A673 (cell line): ENCODE results near the gene NBEAL1. TPM values are rescaled to one million over a fixed set of nuclear protein-coding genes. Genes with fewer than 3 reads are reported as not detected.

ENCODE experiments used
- BruUV-seq: library from RNA; stranded (reverse); fragments of 400-500 nt; replicated peaks from 2 replicates; lab custom pipeline; 2021; lab: Mats Ljungman, UMichigan
- CTCF ChIA-PET: fragments of 300-600 bp; sonication (Branson Sonifier 250); formaldehyde crosslinking; loops from one replicate; lab custom pipeline; 2022; ENCODE audit warnings: antibody characterized with exemption; lab: Charles Lee
- POLR2A ChIA-PET: fragments of 300-600 bp; sonication (Branson Sonifier 250); formaldehyde crosslinking; loops from one replicate; lab custom pipeline; 2022; ENCODE audit warnings: antibody characterized with exemption; ENCODE audit not compliant: low non-redundant PET; lab: Charles Lee
- DNase-seq: peaks from one replicate; pipeline ENCODE4 v3.0.0-alpha.2; 2015; ENCODE audit warnings: low spot score
- H3K27ac ChIP-seq: fragments of 200-600 bp; sonication (generic); 2 replicates; pipeline ENCODE4 v1.5.1; 2016; ENCODE audit warnings: mixed run types, low read depth, mild to moderate bottlenecking, mixed read lengths, antibody characterized with exemption, low read length; ENCODE audit not compliant: poor library complexity, severe bottlenecking
- H3K27me3 ChIP-seq: fragments of 200-600 bp; sonication (generic); replicated peaks from 2 replicates; pipeline ENCODE4 v1.6.1; 2017; ENCODE audit warnings: mixed run types, low read depth, mild to moderate bottlenecking, mixed read lengths, antibody characterized with exemption, low read length; ENCODE audit not compliant: insufficient read depth, poor library complexity
- H3K36me3 ChIP-seq: fragments of 200-600 bp; sonication (generic); 2 replicates; pipeline ENCODE4 v1.6.1; 2016; ENCODE audit warnings: mixed run types, mild to moderate bottlenecking, mixed read lengths, antibody characterized with exemption, low read length; ENCODE audit not compliant: insufficient read depth, poor library complexity, severe bottlenecking
- H3K4me1 ChIP-seq: fragments of 200-600 bp; sonication (generic); 2 replicates; pipeline ENCODE4 v1.6.1; 2017; ENCODE audit warnings: mixed run types, mild to moderate bottlenecking, mixed read lengths, antibody characterized with exemption, low read length; ENCODE audit not compliant: insufficient read depth, poor library complexity, severe bottlenecking
- H3K4me3 ChIP-seq: fragments of 200-600 bp; sonication (generic); 2 replicates; pipeline ENCODE4 v1.5.1; 2016; ENCODE audit warnings: low read depth, mixed run types, mild to moderate bottlenecking, mixed read lengths, low read length; ENCODE audit not compliant: poor library complexity, severe bottlenecking
- H3K9me3 ChIP-seq: fragments of 200-600 bp; sonication (generic); 2 replicates; pipeline ENCODE4 v1.6.1; 2016; ENCODE audit warnings: mixed run types, low read depth, mild to moderate bottlenecking, mixed read lengths, antibody characterized with exemption, low read length; ENCODE audit not compliant: poor library complexity, severe bottlenecking
- CTCF ChIP-seq: fragments of 300-800, 200-600 bp; sonication (generic); conservative IDR thresholded peaks from 2 replicates; pipeline ENCODE4 v1.5.1; 2017; ENCODE audit warnings: low read depth, mild to moderate bottlenecking, antibody characterized with exemption, low read length, moderate library complexity, mixed read lengths
- EZH2 ChIP-seq: fragments of 200-600 bp; sonication (generic); IDR thresholded peaks from 2 replicates; pipeline ENCODE4 v1.6.1; 2017; ENCODE audit warnings: borderline replicate concordance, low read depth, mild to moderate bottlenecking, mixed read lengths, antibody characterized with exemption, low read length; ENCODE audit not compliant: poor library complexity, severe bottlenecking
- intact Hi-C: fragments of 100-400 bp; cut with micrococcal nuclease; formaldehyde crosslinking; loops from one replicate; pipeline ENCODE4 v1.10.0; 2022; ENCODE audit not compliant: unreplicated experiment
- total RNA-seq: library from RNA; stranded (reverse); gene quantifications from 2 replicates; pipeline ENCODE4 v1.2.3, GENCODE V29; 2021

Gene NBEAL1
- total RNA-seq, 1 experiment from 2014 or later, result 15.8 TPM

- H3K9me3 ChIP-seq, result no peaks in the 10 kb centered on the region
- no peak for DNase-seq
- intact Hi-C loops, result no loop called here
- H3K27ac ChIP-seq, result no peak overlapping the region
- peak overlapping the region; percentile 75 for H3K4me3 ChIP-seq
- no peaks in the 10 kb centered on the region for H3K27me3 ChIP-seq
- H3K36me3 ChIP-seq, result no peaks in the 10 kb centered on the region
- BruUV-seq, result no TSS peak
- TF ChIP-seq EZH2 (no peak), CTCF (no peak)
- peaks cover 31% of the 10 kb centered on the region for H3K4me1 ChIP-seq
- CTCF ChIA-PET, result no interaction called here
- POLR2A ChIA-PET, result no interaction called here
Measured at GRCh38 chr2:203019142-203019541, 4.5 kb downstream of the NBEAL1 start.

- TF ChIP-seq EZH2, result no peak
- no peak for TF ChIP-seq CTCF
- H3K27me3 ChIP-seq, result no peaks in the 10 kb centered on the region
- ChIA-PET CTCF (no interaction called here), POLR2A (interaction anchor here (0.6 kb wide), 1 partner anchor 20 kb away, joined by 5 read pairs; no protein-coding TSS in a partner anchor)
- no peaks in the 10 kb centered on the region for H3K9me3 ChIP-seq
- no peak overlapping the region for H3K27ac ChIP-seq
- H3K4me1 ChIP-seq, result peaks cover 26% of the 10 kb centered on the region
- intact Hi-C loops, result no loop called here
- H3K36me3 ChIP-seq, result no peaks in the 10 kb centered on the region
- no peak for DNase-seq
- H3K4me3 ChIP-seq, result no peak overlapping the region
- BruUV-seq, result no TSS peak
Measured at GRCh38 chr2:203021991-203022390, 7.3 kb downstream of the NBEAL1 start.

- intact Hi-C loops, result no loop called here
- no peak for DNase-seq
- TF ChIP-seq EZH2 (no peak), CTCF (no peak)
- H3K27ac ChIP-seq, result no peak overlapping the region
- no peaks in the 10 kb centered on the region for H3K27me3 ChIP-seq
- ChIA-PET POLR2A (no interaction called here), CTCF (no interaction called here)
- H3K36me3 ChIP-seq, result no peaks in the 10 kb centered on the region
- no peak overlapping the region for H3K4me3 ChIP-seq
- BruUV-seq, result no TSS peak
- H3K4me1 ChIP-seq, result peaks cover 19% of the 10 kb centered on the region
- no peaks in the 10 kb centered on the region for H3K9me3 ChIP-seq
Measured at GRCh38 chr2:203022751-203023150, 8.1 kb downstream of the NBEAL1 start.
